Stimulated activated CD4-positive, alpha-beta T cell treated with anti-CD3 and anti-CD28 coated beads, Interleukin-12 subunit alpha, Interleukin-12 subunit beta, amount 100 ng/mL, for 24 hours (primary cell): ENCODE data around the gene TCOF1.
A peak's percentile ranks its signal among the peaks of the same experiment; 100 is the strongest.

Experiments
- DNase-seq, 2 experiments: peaks; one replicate each; pipeline ENCODE4 v3.0.0-alpha.2; 2020; ENCODE audit warnings: low read depth in 2 of 2

The TCOF1 gene

GRCh38 chr5:150349681-150350275, 7.7 kb upstream of the TCOF1 start:
- no peak for DNase-seq

GRCh38 chr5:150350524-150351344, 6.8 kb upstream of the TCOF1 start:
- peak; percentile 27 to 29 for DNase-seq

- DNase-seq: no peak
Observed at GRCh38 chr5:150352244-150353031, 5.1 kb upstream of the TCOF1 start.

- DNase-seq: no peak
Observed at GRCh38 chr5:150353032-150353675, 4.3 kb upstream of the TCOF1 start.

- DNase-seq: no peak
Observed at GRCh38 chr5:150355791-150356190, 1.7 kb upstream of the TCOF1 start.

- no peak for DNase-seq
Observed at GRCh38 chr5:150356575-150357294, 762 bp upstream of the TCOF1 start.

GRCh38 chr5:150358261-150359095, 981 bp downstream of the TCOF1 start:
- DNase-seq: no peak

GRCh38 chr5:150361301-150361700, 3.8 kb downstream of the TCOF1 start:
- no peak for DNase-seq

- DNase-seq: no peak
Observed at GRCh38 chr5:150363185-150363584, 5.7 kb downstream of the TCOF1 start.

GRCh38 chr5:150364004-150364403, 6.5 kb downstream of the TCOF1 start:
- no peak for DNase-seq

GRCh38 chr5:150368526-150368925, 11.0 kb downstream of the TCOF1 start:
- no peak for DNase-seq

GRCh38 chr5:150372639-150373038, 15.1 kb downstream of the TCOF1 start:
- no peak for DNase-seq

- no peak for DNase-seq
Observed at GRCh38 chr5:150374651-150375050, 17.2 kb downstream of the TCOF1 start.

GRCh38 chr5:150376799-150377771, 19.6 kb downstream of the TCOF1 start:
- no peak for DNase-seq

GRCh38 chr5:150377964-150378694, 20.6 kb downstream of the TCOF1 start:
- no peak for DNase-seq

GRCh38 chr5:150384701-150385100, 27.2 kb downstream of the TCOF1 start:
- no peak for DNase-seq

- DNase-seq: no peak
Observed at GRCh38 chr5:150386024-150386855, 28.7 kb downstream of the TCOF1 start.
